GM19324 (cell line): ENCODE data around the gene SPECC1.
"Not testable (repeated sequence)": the region's sequence is repeated elsewhere in the genome, so short reads cannot be mapped to it uniquely, and the experiment has no call there.

Experiments
- ATAC-seq: cut with Tn5 transposase; IDR thresholded peaks from one replicate; pipeline ENCODE4 v1.9.1; 2021; ENCODE audit warnings: mild to moderate bottlenecking, moderate library complexity; ENCODE audit not compliant: unreplicated experiment, low FRiP score

Gene SPECC1

GRCh38 chr17:20284570-20285295, 275.6 kb downstream of the SPECC1 start:
- no peak for ATAC-seq

GRCh38 chr17:20289984-20290383, 280.8 kb downstream of the SPECC1 start:
- ATAC-seq = no peak

- no peak for ATAC-seq
Observed at GRCh38 chr17:20291853-20292252, 282.7 kb downstream of the SPECC1 start.

- no peak for ATAC-seq
Observed at GRCh38 chr17:20293501-20293900, 284.3 kb downstream of the SPECC1 start.

- no peak for ATAC-seq
Observed at GRCh38 chr17:20294120-20294519, 285.0 kb downstream of the SPECC1 start.

GRCh38 chr17:20299013-20299412, 289.9 kb downstream of the SPECC1 start:
- no peak for ATAC-seq

- no peak for ATAC-seq
Observed at GRCh38 chr17:20300436-20300934, 291.3 kb downstream of the SPECC1 start.

- no peak for ATAC-seq
Observed at GRCh38 chr17:20302246-20302917, 293.2 kb downstream of the SPECC1 start.

GRCh38 chr17:20304961-20305360, 295.8 kb downstream of the SPECC1 start:
- no peak for ATAC-seq

- no peak for ATAC-seq
Observed at GRCh38 chr17:20306924-20307323, 297.8 kb downstream of the SPECC1 start.

GRCh38 chr17:20307326-20307910, 298.3 kb downstream of the SPECC1 start:
- ATAC-seq = no peak

- no peak for ATAC-seq
Observed at GRCh38 chr17:20310481-20310880, 301.3 kb downstream of the SPECC1 start.

GRCh38 chr17:20313306-20313705, 304.1 kb downstream of the SPECC1 start:
- no peak for ATAC-seq

- ATAC-seq = no peak
Observed at GRCh38 chr17:20313891-20314290, 304.7 kb downstream of the SPECC1 start.

GRCh38 chr17:20314834-20315233, 305.7 kb downstream of the SPECC1 start:
- ATAC-seq = no peak

GRCh38 chr17:20315311-20315710, 306.2 kb downstream of the SPECC1 start:
- no peak for ATAC-seq

GRCh38 chr17:20315821-20316220, 306.7 kb downstream of the SPECC1 start:
- no peak for ATAC-seq

GRCh38 chr17:20320535-20321229, 311.5 kb downstream of the SPECC1 start:
- peak; percentile 67 for ATAC-seq

GRCh38 chr17:20321357-20321756, 312.2 kb downstream of the SPECC1 start:
- not testable (repeated sequence) for ATAC-seq

GRCh38 chr17:20327739-20328138, 318.6 kb downstream of the SPECC1 start:
- not testable (repeated sequence) for ATAC-seq

GRCh38 chr17:20351405-20351804, 342.2 kb downstream of the SPECC1 start:
- ATAC-seq = not testable (repeated sequence)
